Suprapubic skin (tissue), 4 donors: ENCODE data around the gene RNF39. TPM values are rescaled to one million over a fixed set of nuclear protein-coding genes. Genes with fewer than 3 reads are reported as not detected.

ENCODE experiments used
- DNase-seq, 2 donors: peaks; one replicate each; pipeline ENCODE4 v3.0.0-alpha.2; 2019; ENCODE audit warnings: low spot score in 2 of 2
- H3K27ac ChIP-seq: fragments of 200-600 bp; sonication (generic); one replicate; pipeline ENCODE4 v1.5.1; 2019
- H3K27me3 ChIP-seq: fragments of 200-600 bp; sonication (generic); one replicate; pipeline ENCODE4 v1.5.1; 2019
- H3K36me3 ChIP-seq: fragments of 200-600 bp; sonication (generic); one replicate; pipeline ENCODE4 v1.5.1; 2019
- H3K4me1 ChIP-seq: fragments of 200-600 bp; sonication (generic); one replicate; pipeline ENCODE4 v1.5.1; 2019
- H3K4me3 ChIP-seq: fragments of 200-600 bp; sonication (generic); one replicate; pipeline ENCODE4 v1.5.1; 2019; ENCODE audit warnings: mild to moderate bottlenecking
- H3K9me3 ChIP-seq: fragments of 200-600 bp; sonication (generic); one replicate; pipeline ENCODE4 v1.5.1; 2019
- CTCF ChIP-seq, 2 donors: fragments of 200-600 bp in 1 of 2; fragments of 450-650 bp in 1 of 2; sonication (generic) in 1 of 2; IDR thresholded peaks; one replicate each; pipeline ENCODE4 v1.5.1; 2016 to 2019; ENCODE audit warnings: antibody characterized with exemption in 2 of 2, mild to moderate bottlenecking in 1 of 2, moderate library complexity in 1 of 2
- EP300 ChIP-seq: sonication (generic); formaldehyde crosslinking; IDR thresholded peaks from one replicate; pipeline ENCODE4 v1.6.1; 2017; ENCODE audit warnings: antibody characterized with exemption
- POLR2A ChIP-seq, 2 donors: fragments of 450-650 bp; IDR thresholded peaks; one replicate each; pipeline ENCODE4 v1.6.1; 2017; ENCODE audit warnings: antibody characterized with exemption in 2 of 2, mild to moderate bottlenecking in 2 of 2, moderate library complexity in 2 of 2
- POLR2AphosphoS5 ChIP-seq, 3 donors: sonication (generic); formaldehyde crosslinking; IDR thresholded peaks; one replicate each; pipeline ENCODE4 v1.6.1; 2017; ENCODE audit warnings: antibody characterized with exemption in 3 of 3
- WGBS: methylation state at CpG from one replicate; pipeline ENCODE4 v1.1.5; 2018; 5-methylcytosine and 5-hydroxymethylcytosine counted together
- total RNA-seq, 4 donors: library from RNA; depleted of rRNA; stranded (reverse); fragments of >200 nt; gene quantifications; one replicate each; pipeline ENCODE4 v1.1.0, GENCODE V29; 2016

The RNF39 gene
- total RNA-seq, 4 donors from 2014 or later = 29.1 to 73.1 (median 44.6) TPM

DNA sequence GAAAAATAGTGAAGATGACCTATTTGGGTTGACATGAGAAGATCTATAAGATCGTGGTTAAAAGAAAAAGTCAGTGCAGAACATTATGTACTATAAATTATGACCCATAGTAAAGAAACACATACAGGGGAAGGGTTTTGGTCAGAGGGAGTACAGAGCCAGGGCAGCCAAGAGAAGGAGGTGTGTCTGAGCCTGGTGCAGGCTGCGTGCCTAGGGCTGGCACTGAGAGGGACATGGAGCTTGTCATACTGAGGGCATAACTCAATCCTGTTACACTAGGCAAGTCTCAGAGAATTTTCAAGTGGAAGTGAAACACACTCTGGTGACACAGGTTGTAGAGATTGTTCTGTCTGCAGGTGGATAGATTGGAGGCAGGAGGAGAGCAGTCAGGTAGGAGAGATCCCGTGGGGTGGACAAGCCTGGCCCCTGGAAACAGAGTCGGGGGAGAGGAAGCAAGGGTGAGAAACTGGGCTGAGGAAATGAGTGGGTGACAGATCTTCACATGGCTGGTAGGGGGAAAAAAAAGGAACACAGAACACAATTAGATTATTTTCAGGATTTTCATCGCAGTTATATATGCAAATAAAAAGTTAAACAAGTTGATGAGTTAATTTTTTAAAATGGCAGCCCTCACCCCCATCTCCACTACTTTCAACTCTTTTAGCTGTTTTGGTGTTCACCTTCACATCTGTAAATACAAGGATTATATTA lies 18.5 kb upstream of the RNF39 start:
- DNase-seq = no peak
- Histone ChIP-seq H3K4me3 (no peak overlapping the region), H3K27ac (no peak overlapping the region), H3K9me3 (no peaks in the 10 kb centered on the region), H3K4me1 (peaks cover 13% of the 10 kb centered on the region), H3K27me3 (peaks cover 30% of the 10 kb centered on the region), H3K36me3 (no peaks in the 10 kb centered on the region)
- 77% methylated on average over 4 of the region's 5 CpGs for whole genome bisulfite sequencing
- TF ChIP-seq EP300 (no peak), POLR2AphosphoS5 (IDR thresholded peaks at IDR 0.05) (no peak), POLR2A (IDR thresholded peaks at IDR 0.05) (no peak), CTCF (IDR thresholded peaks at IDR 0.05) (no peak)

DNA sequence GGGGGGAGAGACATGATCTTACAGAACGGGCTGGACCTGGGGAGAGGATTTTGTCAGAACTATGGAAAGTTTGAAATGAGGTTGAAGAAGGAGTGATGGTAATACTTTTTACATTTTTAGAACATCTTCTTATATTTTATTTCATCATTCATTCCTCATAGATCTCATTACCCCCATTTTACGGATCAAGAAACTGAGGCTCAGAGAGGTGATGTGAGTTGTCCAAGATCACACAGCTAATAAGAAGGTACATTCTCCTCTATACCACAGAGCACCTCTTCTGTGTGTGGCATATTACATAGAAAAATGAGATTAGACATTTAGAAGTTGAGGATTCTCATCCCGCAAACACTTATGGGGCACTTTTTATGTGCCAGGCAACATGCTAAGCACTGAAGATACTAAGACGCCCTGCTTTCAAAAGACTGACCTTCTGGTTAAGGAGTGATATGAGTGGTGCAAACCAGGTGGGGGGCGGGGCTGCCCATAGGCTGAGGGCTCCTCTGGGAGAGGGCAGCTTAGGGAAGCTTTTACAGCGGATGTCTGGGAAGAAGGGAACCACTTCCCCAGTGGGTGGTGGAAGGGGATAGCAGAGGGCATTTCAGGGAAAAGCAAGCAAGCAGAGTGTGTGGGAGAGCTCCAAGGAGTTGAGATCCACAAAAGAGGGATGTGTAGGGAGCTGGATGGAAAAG lies 17.4 kb upstream of the RNF39 start:
- Histone ChIP-seq H3K4me1 (peaks cover 13% of the 10 kb centered on the region), H3K27ac (no peak overlapping the region), H3K9me3 (no peaks in the 10 kb centered on the region), H3K27me3 (peaks cover 21% of the 10 kb centered on the region), H3K4me3 (no peak overlapping the region), H3K36me3 (no peaks in the 10 kb centered on the region)
- no peak for TF ChIP-seq CTCF (IDR thresholded peaks at IDR 0.05)
- TF ChIP-seq POLR2AphosphoS5 (IDR thresholded peaks at IDR 0.05) = no peak
- TF ChIP-seq POLR2A (IDR thresholded peaks at IDR 0.05) = no peak
- TF ChIP-seq EP300 = no peak
- peak in 1 of 2 donors; percentile 43 for DNase-seq
- WGBS = 86% methylated on average over 6 of the region's 6 CpGs

- no peaks in the 10 kb centered on the region for H3K36me3 ChIP-seq
- no peak overlapping the region for H3K4me3 ChIP-seq
- TF ChIP-seq POLR2AphosphoS5 (IDR thresholded peaks at IDR 0.05) (no peak), POLR2A (IDR thresholded peaks at IDR 0.05) (no peak), EP300 (no peak), CTCF (IDR thresholded peaks at IDR 0.05) (no peak)
- H3K27me3 ChIP-seq = peaks cover 20% of the 10 kb centered on the region
- peaks cover 13% of the 10 kb centered on the region for H3K4me1 ChIP-seq
- WGBS = 35% methylated on average over 11 of the region's 11 CpGs
- peak overlapping the region; percentile 25 for H3K27ac ChIP-seq
- DNase-seq = peak in 1 of 2 donors; percentile 72
- H3K9me3 ChIP-seq = no peaks in the 10 kb centered on the region
Observed at GRCh38 chr6:30091577-30092381, 16.2 kb upstream of the RNF39 start.

DNA sequence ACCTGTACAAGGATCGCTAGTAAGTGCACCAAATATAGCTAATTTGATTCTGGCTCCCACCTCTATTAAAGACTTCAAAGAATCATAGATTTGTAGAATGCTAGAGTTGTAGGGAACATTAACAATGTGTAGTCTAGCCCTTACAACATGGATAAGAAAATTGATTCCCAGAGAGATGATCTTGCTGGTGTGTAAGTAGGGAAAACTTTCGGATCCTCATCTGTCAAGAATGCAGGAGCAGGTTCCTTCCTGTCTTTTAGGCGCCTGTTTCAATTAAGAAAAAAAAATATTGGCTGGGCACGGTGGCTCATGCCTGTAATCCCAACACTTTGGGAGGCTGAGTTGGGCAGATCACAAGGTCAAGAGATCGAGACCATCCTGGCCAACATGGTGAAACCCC lies 12.3 kb upstream of the RNF39 start:
- Histone ChIP-seq H3K36me3 (no peaks in the 10 kb centered on the region), H3K4me3 (no peak overlapping the region), H3K27me3 (peaks cover 13% of the 10 kb centered on the region), H3K4me1 (peaks cover 13% of the 10 kb centered on the region), H3K27ac (no peak overlapping the region), H3K9me3 (no peaks in the 10 kb centered on the region)
- no peak for DNase-seq
- 56% methylated on average over 5 of the region's 5 CpGs for WGBS
- no peak for TF ChIP-seq POLR2A (IDR thresholded peaks at IDR 0.05)
- TF ChIP-seq CTCF (IDR thresholded peaks at IDR 0.05) = no peak
- TF ChIP-seq EP300 = no peak
- no peak for TF ChIP-seq POLR2AphosphoS5 (IDR thresholded peaks at IDR 0.05)

- TF ChIP-seq CTCF (IDR thresholded peaks at IDR 0.05) (no peak), POLR2A (IDR thresholded peaks at IDR 0.05) (no peak), POLR2AphosphoS5 (IDR thresholded peaks at IDR 0.05) (no peak), EP300 (no peak)
- DNase-seq = no peak
- H3K4me3 ChIP-seq = no peak overlapping the region
- WGBS = 49% methylated on average over 4 of the region's 4 CpGs
- H3K27ac ChIP-seq = no peak overlapping the region
- H3K9me3 ChIP-seq = no peaks in the 10 kb centered on the region
- peaks cover 32% of the 10 kb centered on the region for H3K27me3 ChIP-seq
- H3K4me1 ChIP-seq = peaks cover 32% of the 10 kb centered on the region
- H3K36me3 ChIP-seq = no peaks in the 10 kb centered on the region
Observed at GRCh38 chr6:30077218-30077617, 1.6 kb upstream of the RNF39 start.
